SU-DHL-6 (cell line): ENCODE data around the gene MLC1.

Experiments
- EZH2phosphoT487 ChIP-seq: fragments of 200-600 bp; sonication (generic), shearing (Covaris generic); conservative IDR thresholded peaks from 2 replicates; pipeline ENCODE4 v1.6.1; 2018; ENCODE audit warnings: mild to moderate bottlenecking, antibody characterized with exemption, low read length, moderate library complexity, mixed read lengths
- TF ChIP-seq, protein P1 (sequence below): fragments of 200-600 bp; sonication (generic); IDR thresholded peaks from one replicate; pipeline ENCODE4 v1.5.1; 2017; ENCODE audit warnings: antibody characterized with exemption, mild to moderate bottlenecking, low read length, moderate library complexity; ENCODE audit not compliant: insufficient read depth, poor library complexity, severe bottlenecking

- TF ChIP-seq, protein P1, sequence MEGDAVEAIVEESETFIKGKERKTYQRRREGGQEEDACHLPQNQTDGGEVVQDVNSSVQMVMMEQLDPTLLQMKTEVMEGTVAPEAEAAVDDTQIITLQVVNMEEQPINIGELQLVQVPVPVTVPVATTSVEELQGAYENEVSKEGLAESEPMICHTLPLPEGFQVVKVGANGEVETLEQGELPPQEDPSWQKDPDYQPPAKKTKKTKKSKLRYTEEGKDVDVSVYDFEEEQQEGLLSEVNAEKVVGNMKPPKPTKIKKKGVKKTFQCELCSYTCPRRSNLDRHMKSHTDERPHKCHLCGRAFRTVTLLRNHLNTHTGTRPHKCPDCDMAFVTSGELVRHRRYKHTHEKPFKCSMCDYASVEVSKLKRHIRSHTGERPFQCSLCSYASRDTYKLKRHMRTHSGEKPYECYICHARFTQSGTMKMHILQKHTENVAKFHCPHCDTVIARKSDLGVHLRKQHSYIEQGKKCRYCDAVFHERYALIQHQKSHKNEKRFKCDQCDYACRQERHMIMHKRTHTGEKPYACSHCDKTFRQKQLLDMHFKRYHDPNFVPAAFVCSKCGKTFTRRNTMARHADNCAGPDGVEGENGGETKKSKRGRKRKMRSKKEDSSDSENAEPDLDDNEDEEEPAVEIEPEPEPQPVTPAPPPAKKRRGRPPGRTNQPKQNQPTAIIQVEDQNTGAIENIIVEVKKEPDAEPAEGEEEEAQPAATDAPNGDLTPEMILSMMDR, result no peak
- TF ChIP-seq EZH2phosphoT487, result no peak
These were observed 49.9 kb downstream of the MLC1 start for GRCh38 chr22:50035131-50035881.
